PC-9 (cell line): ENCODE measurements around the gene CCDC137. TPM values are rescaled to one million over a fixed set of nuclear protein-coding genes. Genes with fewer than 3 reads are reported as not detected.

Experiments
- BruUV-seq: library from RNA; stranded (reverse); fragments of 400-500 nt; replicated peaks from 2 replicates; lab custom pipeline; 2021; lab: Mats Ljungman, UMichigan
- CTCF ChIA-PET: fragments of 300-600 bp; sonication (Branson Sonifier 250); formaldehyde crosslinking; loops from one replicate; lab custom pipeline; 2022; ENCODE audit warnings: antibody characterized with exemption; lab: Charles Lee
- POLR2A ChIA-PET: fragments of 300-600 bp; sonication (Branson Sonifier 250); formaldehyde crosslinking; loops from one replicate; lab custom pipeline; 2022; ENCODE audit warnings: antibody characterized with exemption; ENCODE audit not compliant: unreplicated experiment; lab: Charles Lee
- DNase-seq, 2 experiments: peaks; one replicate each; pipeline versions ENCODE4 v3.0.0 to v3.0.0-alpha.2; 2015 to 2022; ENCODE audit warnings: mixed read lengths in 1 of 2
- H2AFZ ChIP-seq: fragments of 200-600 bp; sonication (generic); 2 replicates; pipeline ENCODE4 v1.8.1; 2017; ENCODE audit warnings: antibody characterized with exemption
- H3F3A ChIP-seq: fragments of 200-600 bp; sonication (generic); 2 replicates; pipeline ENCODE4 v1.8.1; 2017; ENCODE audit warnings: antibody characterized with exemption, mild to moderate bottlenecking, low read depth; ENCODE audit not compliant: insufficient read depth
- H3K27ac ChIP-seq: fragments of 200-600 bp; sonication (generic); 2 replicates; pipeline ENCODE4 v1.6.1; 2016; ENCODE audit warnings: mixed run types
- H3K27me3 ChIP-seq: fragments of 200-600 bp; sonication (generic); 2 replicates; pipeline ENCODE4 v1.6.1; 2016; ENCODE audit warnings: low read depth, mixed run types; ENCODE audit not compliant: insufficient read depth
- H3K36me3 ChIP-seq: fragments of 200-600 bp; sonication (generic); 2 replicates; pipeline ENCODE4 v1.6.1; 2016; ENCODE audit warnings: low read depth, mixed run types
- H3K4me1 ChIP-seq: fragments of 200-600 bp; sonication (generic); replicated peaks from 2 replicates; pipeline ENCODE4 v1.6.1; 2016; ENCODE audit warnings: mixed run types; ENCODE audit not compliant: insufficient read depth
- H3K4me2 ChIP-seq: fragments of 200-600 bp; sonication (generic); 2 replicates; pipeline ENCODE4 v1.6.1; 2017; ENCODE audit warnings: mixed run types
- H3K4me3 ChIP-seq: fragments of 200-600 bp; sonication (generic); 2 replicates; pipeline ENCODE4 v1.6.1; 2016; ENCODE audit warnings: mixed run types
- H3K79me2 ChIP-seq: fragments of 200-600 bp; sonication (generic); 2 replicates; pipeline ENCODE4 v1.6.1; 2017; ENCODE audit warnings: low read depth, mixed run types
- H3K9me2 ChIP-seq: fragments of 200-600 bp; sonication (generic); 2 replicates; pipeline ENCODE4 v1.8.1; 2017; ENCODE audit warnings: mild to moderate bottlenecking; ENCODE audit not compliant: insufficient read depth
- H3K9me3 ChIP-seq: fragments of 200-600 bp; sonication (generic); 2 replicates; pipeline ENCODE4 v1.8.1; 2016; ENCODE audit warnings: low read depth; ENCODE audit not compliant: insufficient read depth
- H4K20me1 ChIP-seq: fragments of 200-600 bp; sonication (generic); 2 replicates; pipeline ENCODE4 v1.8.1; 2017; ENCODE audit not compliant: insufficient read depth
- CTCF ChIP-seq: fragments of 200-600 bp; sonication (generic); conservative IDR thresholded peaks from 2 replicates; pipeline ENCODE4 v1.6.1; 2017; ENCODE audit warnings: mixed run types, antibody characterized with exemption, mild to moderate bottlenecking, moderate library complexity
- EZH2 ChIP-seq: fragments of 200-600 bp; sonication (generic); IDR thresholded peaks from 2 replicates; pipeline ENCODE4 v1.8.0; 2017; ENCODE audit warnings: antibody characterized with exemption, low read depth
- intact Hi-C: fragments of 100-400 bp; cut with micrococcal nuclease; formaldehyde crosslinking; loops from one replicate; pipeline ENCODE4 v1.10.0; 2022; ENCODE audit not compliant: unreplicated experiment
- total RNA-seq: library from RNA; stranded (reverse); gene quantifications from 2 replicates; pipeline ENCODE4 v1.2.3, GENCODE V29; 2021

CCDC137 gene
- total RNA-seq, 1 experiment from 2014 or later: 29.3 TPM

- ChIA-PET CTCF (no interaction called here), POLR2A (no interaction called here)
- Histone ChIP-seq H3F3A (peaks cover 18% of the 10 kb centered on the region), H3K36me3 (no peaks in the 10 kb centered on the region), H3K27me3 (no peaks in the 10 kb centered on the region), H3K4me1 (peaks cover 19% of the 10 kb centered on the region), H4K20me1 (no peaks in the 10 kb centered on the region), H3K9me3 (no peaks in the 10 kb centered on the region), H3K4me3 (no peak overlapping the region), H3K4me2 (no peak overlapping the region), H3K79me2 (no peaks in the 10 kb centered on the region), H3K9me2 (no peaks in the 10 kb centered on the region), H3K27ac (no peak overlapping the region), H2AFZ (no peak overlapping the region)
- no TSS peak for BruUV-seq
- intact Hi-C loops: no loop called here
- TF ChIP-seq EZH2: no peak
- no peak for TF ChIP-seq CTCF
- DNase-seq: no peak
Measured at GRCh38 chr17:81655378-81656117, 11.0 kb upstream of the CCDC137 start.

GRCh38 chr17:81656118-81656743 lies 10.3 kb upstream of the CCDC137 start, which contains the start of gene PDE6G:
Gene PDE6G (minus strand): TSS chr17:81656542. CDS start chr17:81653305, 3,237 bp downstream.
- Histone ChIP-seq H4K20me1 (no peaks in the 10 kb centered on the region), H3F3A (peaks cover 20% of the 10 kb centered on the region), H3K4me3 (no peak within 1 kb of the TSS), H3K4me1 (peaks cover 21% of the 10 kb centered on the region), H3K9me2 (no peaks in the 10 kb centered on the region), H3K27ac (no peak within 1 kb of the TSS), H3K4me2 (no peak within 1 kb of the TSS), H3K9me3 (no peaks in the 10 kb centered on the region), H3K79me2 (no peaks in the 10 kb centered on the region), H3K36me3 (no peaks in the 10 kb centered on the region), H3K27me3 (no peaks in the 10 kb centered on the region), H2AFZ (no peak within 1 kb of the TSS)
- TF ChIP-seq CTCF: no peak
- ChIA-PET CTCF (no interaction called here), POLR2A (no interaction called here)
- intact Hi-C loops: no loop called here
- no peak for DNase-seq
- no TSS peak for BruUV-seq

- no peaks in the 10 kb centered on the region for H3K9me3 ChIP-seq
- DNase-seq: no peak
- peaks cover 21% of the 10 kb centered on the region for H3K4me1 ChIP-seq
- peaks cover 20% of the 10 kb centered on the region for H3F3A ChIP-seq
- no peaks in the 10 kb centered on the region for H3K27me3 ChIP-seq
- H3K9me2 ChIP-seq: no peaks in the 10 kb centered on the region
- no TSS peak for BruUV-seq
- ChIA-PET CTCF (no interaction called here), POLR2A (no interaction called here)
- H3K79me2 ChIP-seq: no peaks in the 10 kb centered on the region
- no peak overlapping the region for H3K4me2 ChIP-seq
- H4K20me1 ChIP-seq: no peaks in the 10 kb centered on the region
- TF ChIP-seq CTCF (no peak), EZH2 (no peak)
- no peaks in the 10 kb centered on the region for H3K36me3 ChIP-seq
- no peak overlapping the region for H3K27ac ChIP-seq
- intact Hi-C loops: no loop called here
- no peak overlapping the region for H3K4me3 ChIP-seq
- no peak overlapping the region for H2AFZ ChIP-seq
Measured at GRCh38 chr17:81656835-81657234, 9.7 kb upstream of the CCDC137 start.
